Fibroblast of villous mesenchyme (primary cell): ENCODE measurements around the gene EHMT2. TPM values are rescaled to one million over a fixed set of nuclear protein-coding genes. Genes with fewer than 3 reads are reported as not detected.
A peak's percentile ranks its signal among the peaks of the same experiment; 100 is the strongest.
"Not testable (repeated sequence)": the region's sequence is repeated elsewhere in the genome, so short reads cannot be mapped to it uniquely, and the experiment has no call there.

Source experiments
- DNase-seq: peaks from one replicate; pipeline ENCODE4 v3.0.0-alpha.2; 2010; ENCODE audit warnings: low read depth
- H3K4me3 ChIP-seq: 2 replicates; pipeline ENCODE4 v1.5.1; 2011; ENCODE audit warnings: low read depth, mild to moderate bottlenecking, low read length
- total RNA-seq: library from RNA; depleted of rRNA; stranded (reverse); fragments of >200 nt; gene quantifications from 2 replicates; pipeline ENCODE4 v1.2.3, GENCODE V29; 2012
- TF ChIP-seq, protein P1 (sequence below): IDR thresholded peaks from 2 replicates; pipeline ENCODE4 v1.5.1; 2012; ENCODE audit warnings: low read depth, mild to moderate bottlenecking, low read length; ENCODE audit not compliant: insufficient read depth

EHMT2 gene
- total RNA-seq, 1 donor, result 42.7 TPM

DNA sequence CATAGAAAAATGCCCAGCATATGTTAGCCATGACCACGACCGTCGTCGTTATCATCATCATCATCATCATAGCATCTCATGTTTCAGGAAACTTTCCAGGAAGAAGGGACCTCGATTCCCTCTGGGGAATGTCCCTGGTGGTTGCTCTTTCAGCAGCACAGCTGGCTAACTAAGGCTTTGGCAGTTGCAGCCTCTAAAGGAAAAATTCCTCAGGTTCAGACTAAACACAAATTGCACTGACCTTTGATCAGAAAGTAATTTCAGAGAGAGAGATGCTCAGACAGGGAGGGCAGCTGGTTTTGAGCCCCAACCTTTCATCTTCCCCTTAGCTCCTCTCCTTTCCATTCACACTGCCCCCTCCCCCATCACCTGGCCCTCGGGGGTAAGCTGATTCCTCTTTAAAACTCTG is 42.8 kb upstream of the EHMT2 start:
- TF ChIP-seq, protein P1, sequence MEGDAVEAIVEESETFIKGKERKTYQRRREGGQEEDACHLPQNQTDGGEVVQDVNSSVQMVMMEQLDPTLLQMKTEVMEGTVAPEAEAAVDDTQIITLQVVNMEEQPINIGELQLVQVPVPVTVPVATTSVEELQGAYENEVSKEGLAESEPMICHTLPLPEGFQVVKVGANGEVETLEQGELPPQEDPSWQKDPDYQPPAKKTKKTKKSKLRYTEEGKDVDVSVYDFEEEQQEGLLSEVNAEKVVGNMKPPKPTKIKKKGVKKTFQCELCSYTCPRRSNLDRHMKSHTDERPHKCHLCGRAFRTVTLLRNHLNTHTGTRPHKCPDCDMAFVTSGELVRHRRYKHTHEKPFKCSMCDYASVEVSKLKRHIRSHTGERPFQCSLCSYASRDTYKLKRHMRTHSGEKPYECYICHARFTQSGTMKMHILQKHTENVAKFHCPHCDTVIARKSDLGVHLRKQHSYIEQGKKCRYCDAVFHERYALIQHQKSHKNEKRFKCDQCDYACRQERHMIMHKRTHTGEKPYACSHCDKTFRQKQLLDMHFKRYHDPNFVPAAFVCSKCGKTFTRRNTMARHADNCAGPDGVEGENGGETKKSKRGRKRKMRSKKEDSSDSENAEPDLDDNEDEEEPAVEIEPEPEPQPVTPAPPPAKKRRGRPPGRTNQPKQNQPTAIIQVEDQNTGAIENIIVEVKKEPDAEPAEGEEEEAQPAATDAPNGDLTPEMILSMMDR, result no peak
- peak; percentile 52 for DNase-seq
- no peak overlapping the region for H3K4me3 ChIP-seq

DNA sequence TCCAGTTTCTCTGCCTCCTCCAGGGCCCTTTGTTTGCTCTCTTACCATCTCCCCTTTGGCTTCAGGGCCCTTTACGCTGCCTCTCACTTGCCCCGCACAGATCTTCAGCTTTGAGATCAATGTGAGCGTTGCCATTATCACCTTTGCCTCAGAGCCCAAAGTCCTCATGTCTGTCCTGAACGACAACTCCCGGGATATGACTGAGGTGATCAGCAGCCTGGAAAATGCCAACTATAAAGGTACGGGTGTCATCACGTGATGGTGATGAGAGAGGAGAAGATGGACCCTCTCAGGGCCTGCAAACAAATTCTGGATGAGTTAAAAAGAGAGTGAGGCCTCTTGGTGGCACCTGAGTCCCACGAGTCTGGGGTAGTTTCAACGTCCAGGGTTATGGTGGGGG is 38.3 kb upstream of the EHMT2 start:
- no peak for DNase-seq
- H3K4me3 ChIP-seq, result no peak overlapping the region
- TF ChIP-seq, protein P1, result no peak

DNA sequence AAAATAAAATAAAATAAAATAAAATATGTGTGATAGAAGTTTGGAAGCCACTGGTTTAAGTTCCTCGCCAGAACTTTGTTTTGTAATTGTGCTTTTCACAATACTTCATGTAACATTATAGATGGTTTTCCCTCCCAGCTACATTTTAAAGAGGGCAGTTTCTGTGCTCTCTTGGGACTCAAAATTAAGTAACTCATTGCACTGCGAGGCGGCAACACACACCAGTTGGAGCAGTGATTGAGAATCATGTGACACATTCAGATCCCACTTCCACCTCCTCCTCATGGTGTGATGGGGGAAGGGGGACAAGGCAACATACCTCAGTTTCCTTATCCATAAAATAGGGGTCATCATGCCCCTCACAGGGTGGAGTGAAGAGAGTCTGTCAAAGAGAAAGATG is 37.5 kb upstream of the EHMT2 start:
- TF ChIP-seq, protein P1, result no peak
- no peak overlapping the region for H3K4me3 ChIP-seq
- DNase-seq, result no peak

DNA sequence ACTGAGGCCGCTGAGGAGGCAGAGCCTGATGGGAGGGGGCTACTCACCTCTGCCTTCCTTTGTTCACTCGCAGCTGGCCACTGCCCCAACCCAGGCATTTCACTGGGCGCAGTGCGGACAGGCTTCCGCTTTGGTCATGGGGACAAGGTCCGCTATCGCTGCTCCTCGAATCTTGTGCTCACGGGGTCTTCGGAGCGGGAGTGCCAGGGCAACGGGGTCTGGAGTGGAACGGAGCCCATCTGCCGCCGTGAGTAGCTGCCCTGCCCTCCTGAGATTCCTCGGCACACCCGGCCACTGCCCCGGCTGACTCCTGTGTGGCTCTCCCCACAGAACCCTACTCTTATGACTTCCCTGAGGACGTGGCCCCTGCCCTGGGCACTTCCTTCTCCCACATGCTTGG is 36.0 kb upstream of the EHMT2 start:
- no peak for DNase-seq
- TF ChIP-seq, protein P1, result no peak
- no peak overlapping the region for H3K4me3 ChIP-seq

DNA sequence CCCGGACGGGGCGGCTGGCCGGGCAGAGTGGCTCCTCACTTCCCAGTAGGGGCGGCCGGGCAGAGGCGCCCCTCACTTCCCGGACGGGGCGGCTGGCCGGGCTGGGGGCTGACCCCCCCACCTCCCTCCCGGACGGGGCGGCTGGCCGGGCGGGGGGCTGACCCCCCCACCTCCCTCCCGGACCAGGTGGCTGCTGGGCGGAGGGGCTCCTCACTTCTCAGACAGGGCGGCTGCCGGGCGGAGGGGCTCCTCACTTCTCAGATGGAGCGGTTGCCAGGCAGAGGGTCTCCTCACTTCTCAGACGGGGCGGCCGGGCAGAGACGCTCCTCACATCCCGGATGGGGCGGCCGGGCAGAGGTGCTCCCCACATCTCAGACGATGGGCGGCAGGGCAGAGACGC is 34.6 kb upstream of the EHMT2 start:
- H3K4me3 ChIP-seq, DNase-seq: not testable (repeated sequence)

DNA sequence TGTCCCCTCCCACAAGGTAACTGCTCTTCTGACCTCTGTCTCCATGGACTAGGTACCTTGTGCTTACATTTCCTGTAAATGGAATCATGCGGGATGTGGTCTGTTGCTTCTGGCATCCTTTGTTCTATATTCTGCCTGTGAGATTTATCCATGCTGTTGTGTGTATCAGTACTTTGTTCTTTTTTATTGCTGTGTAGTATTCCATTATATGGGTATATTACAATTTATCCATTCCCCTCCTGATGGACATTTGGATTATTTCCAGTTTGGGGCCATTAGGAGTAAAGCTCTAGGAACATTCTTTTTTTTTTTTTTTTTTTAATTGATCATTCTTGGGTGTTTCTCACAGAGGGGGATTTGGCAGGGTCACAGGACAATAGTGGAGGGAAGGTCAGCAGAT is 33.5 kb upstream of the EHMT2 start:
- DNase-seq, result no peak
- no peak overlapping the region for H3K4me3 ChIP-seq
- TF ChIP-seq, protein P1, result no peak

DNA sequence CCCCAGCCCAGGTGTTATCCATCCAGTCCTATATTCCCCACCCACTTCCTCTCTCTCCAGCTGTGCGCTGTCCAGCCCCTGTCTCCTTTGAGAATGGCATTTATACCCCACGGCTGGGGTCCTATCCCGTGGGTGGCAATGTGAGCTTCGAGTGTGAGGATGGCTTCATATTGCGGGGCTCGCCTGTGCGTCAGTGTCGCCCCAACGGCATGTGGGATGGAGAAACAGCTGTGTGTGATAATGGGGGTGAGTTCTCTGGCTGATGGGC is 31.1 kb upstream of the EHMT2 start:
- TF ChIP-seq, protein P1, result no peak
- DNase-seq, result no peak
- no peak overlapping the region for H3K4me3 ChIP-seq
